NCI-H510A treated with DMSO at 0.1 percent for 48 hours (cell line): ENCODE results near the gene TAF9B.
"Not testable (repeated sequence)": the region's sequence is repeated elsewhere in the genome, so short reads cannot be mapped to it uniquely, and the experiment has no call there.

Experiments used
- DNase-seq: peaks from one replicate; lab custom pipeline; 2025; lab: John Stamatoyannopoulos, UW

TAF9B gene

GRCh38 chrX:78116365-78116764 lies 23.1 kb downstream of the TAF9B start:
- DNase-seq = no peak

GRCh38 chrX:78111140-78111931 lies 28.1 kb downstream of the TAF9B start:
- no peak for DNase-seq

GRCh38 chrX:78109458-78109857 lies 30.0 kb downstream of the TAF9B start:
- no peak for DNase-seq

- DNase-seq = no peak
Observed at GRCh38 chrX:78106651-78106986, 32.8 kb downstream of the TAF9B start.

GRCh38 chrX:78105944-78106650 lies 33.4 kb downstream of the TAF9B start:
- no peak for DNase-seq

- peak; percentile 13 for DNase-seq
Observed at GRCh38 chrX:78104447-78105176, 34.8 kb downstream of the TAF9B start.

- DNase-seq = peak; percentile 90
Observed at GRCh38 chrX:78103623-78104446, 35.6 kb downstream of the TAF9B start, which contains the start of gene PGK1. Gene PGK1 (plus strand): TSS chrX:78104248. CDS start chrX:78104341, 93 bp downstream.

GRCh38 chrX:78103001-78103622 lies 36.3 kb downstream of the TAF9B start:
- no peak for DNase-seq

- DNase-seq = no peak
Observed at GRCh38 chrX:78102091-78102490, 37.4 kb downstream of the TAF9B start.

GRCh38 chrX:78098108-78098507 lies 41.3 kb downstream of the TAF9B start:
- DNase-seq = no peak

- no peak for DNase-seq
Observed at GRCh38 chrX:78092296-78092695, 47.2 kb downstream of the TAF9B start.

GRCh38 chrX:78081413-78081812 lies 58.0 kb downstream of the TAF9B start:
- DNase-seq = not testable (repeated sequence)
